Osteocyte (in vitro differentiated cells): ENCODE results near the gene DNAH14. TPM values are rescaled to one million over a fixed set of nuclear protein-coding genes. Genes with fewer than 3 reads are reported as not detected.

Source experiments
- DNase-seq: peaks from one replicate; pipeline ENCODE4 v3.0.0; 2021; ENCODE audit warnings: mixed read lengths; ENCODE audit not compliant: unreplicated experiment; ENCODE audit errors: extremely low spot score
- H3K27ac Mint-ChIP-seq: one replicate; pipeline ENCODE4 v1.8.0; 2021; ENCODE audit warnings: mild to moderate bottlenecking, mixed read lengths; ENCODE audit not compliant: unreplicated experiment
- H3K27me3 Mint-ChIP-seq: one replicate; pipeline ENCODE4 v1.8.0; 2021; ENCODE audit warnings: mixed read lengths; ENCODE audit not compliant: unreplicated experiment
- H3K36me3 Mint-ChIP-seq: one replicate; pipeline ENCODE4 v1.8.0; 2021; ENCODE audit warnings: mixed read lengths; ENCODE audit not compliant: unreplicated experiment
- H3K4me1 Mint-ChIP-seq: one replicate; pipeline ENCODE4 v1.8.0; 2021; ENCODE audit warnings: mixed read lengths; ENCODE audit not compliant: unreplicated experiment
- H3K4me3 Mint-ChIP-seq: one replicate; pipeline ENCODE4 v1.8.0; 2021; ENCODE audit warnings: mild to moderate bottlenecking, moderate library complexity, mixed read lengths; ENCODE audit not compliant: unreplicated experiment
- H3K9me3 Mint-ChIP-seq: one replicate; pipeline ENCODE4 v1.8.0; 2021; ENCODE audit warnings: mixed read lengths; ENCODE audit not compliant: unreplicated experiment
- total RNA-seq: library from RNA; stranded (reverse); gene quantifications from 2 replicates; pipeline ENCODE4 v1.2.1, GENCODE V29; 2021
- TF ChIP-seq, protein P1 (sequence below): fragments of 200-600 bp; sonication (generic); IDR thresholded peaks from 2 replicates; pipeline ENCODE4 v1.5.0; 2021; ENCODE audit warnings: antibody characterized with exemption, mild to moderate bottlenecking, moderate library complexity

DNAH14 gene
- total RNA-seq, 1 donor from 2014 or later, result 14.3 TPM

DNA sequence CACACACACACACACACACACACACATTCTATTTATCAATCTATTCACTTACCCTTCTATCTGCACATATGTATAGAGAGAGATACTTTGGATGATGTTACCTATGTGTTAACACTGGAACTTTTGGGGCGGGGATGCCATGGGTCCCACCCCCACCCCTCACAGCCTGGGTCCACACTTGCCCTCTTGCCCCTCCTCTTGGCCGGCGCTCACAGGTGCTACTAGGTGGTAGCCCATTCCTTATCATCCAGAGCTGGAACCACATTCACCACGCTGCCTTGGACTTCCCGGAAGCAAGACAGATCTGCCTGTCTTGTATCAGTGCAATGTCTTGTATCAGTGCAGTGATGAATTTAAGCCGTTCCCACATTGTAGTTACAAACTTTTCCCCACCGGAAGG lies 413.2 kb downstream of the DNAH14 start:
- Mint-ChIP-seq H3K27me3 (peaks cover 19% of the 10 kb centered on the region), H3K27ac (no peak overlapping the region), H3K4me1 (no peaks in the 10 kb centered on the region), H3K36me3 (no peaks in the 10 kb centered on the region), H3K4me3 (no peak overlapping the region), H3K9me3 (no peaks in the 10 kb centered on the region)
- DNase-seq, result no peak
- TF ChIP-seq, protein P1, sequence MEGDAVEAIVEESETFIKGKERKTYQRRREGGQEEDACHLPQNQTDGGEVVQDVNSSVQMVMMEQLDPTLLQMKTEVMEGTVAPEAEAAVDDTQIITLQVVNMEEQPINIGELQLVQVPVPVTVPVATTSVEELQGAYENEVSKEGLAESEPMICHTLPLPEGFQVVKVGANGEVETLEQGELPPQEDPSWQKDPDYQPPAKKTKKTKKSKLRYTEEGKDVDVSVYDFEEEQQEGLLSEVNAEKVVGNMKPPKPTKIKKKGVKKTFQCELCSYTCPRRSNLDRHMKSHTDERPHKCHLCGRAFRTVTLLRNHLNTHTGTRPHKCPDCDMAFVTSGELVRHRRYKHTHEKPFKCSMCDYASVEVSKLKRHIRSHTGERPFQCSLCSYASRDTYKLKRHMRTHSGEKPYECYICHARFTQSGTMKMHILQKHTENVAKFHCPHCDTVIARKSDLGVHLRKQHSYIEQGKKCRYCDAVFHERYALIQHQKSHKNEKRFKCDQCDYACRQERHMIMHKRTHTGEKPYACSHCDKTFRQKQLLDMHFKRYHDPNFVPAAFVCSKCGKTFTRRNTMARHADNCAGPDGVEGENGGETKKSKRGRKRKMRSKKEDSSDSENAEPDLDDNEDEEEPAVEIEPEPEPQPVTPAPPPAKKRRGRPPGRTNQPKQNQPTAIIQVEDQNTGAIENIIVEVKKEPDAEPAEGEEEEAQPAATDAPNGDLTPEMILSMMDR, result no peak

- Mint-ChIP-seq H3K4me3 (no peak overlapping the region), H3K27me3 (peaks cover 23% of the 10 kb centered on the region), H3K27ac (no peak overlapping the region), H3K4me1 (no peaks in the 10 kb centered on the region), H3K36me3 (no peaks in the 10 kb centered on the region), H3K9me3 (peaks cover 7% of the 10 kb centered on the region)
- TF ChIP-seq, protein P1, result peak; percentile 21
- DNase-seq, result no peak
Observed at GRCh38 chr1:225343618-225344017, 414.1 kb downstream of the DNAH14 start.

- no peaks in the 10 kb centered on the region for H3K36me3 Mint-ChIP-seq
- H3K27ac Mint-ChIP-seq, result no peak overlapping the region
- TF ChIP-seq, protein P1, result no peak
- no peaks in the 10 kb centered on the region for H3K4me1 Mint-ChIP-seq
- no peak overlapping the region for H3K4me3 Mint-ChIP-seq
- H3K9me3 Mint-ChIP-seq, result peaks cover 7% of the 10 kb centered on the region
- H3K27me3 Mint-ChIP-seq, result peaks cover 36% of the 10 kb centered on the region
- no peak for DNase-seq
Observed at GRCh38 chr1:225347123-225347683, 417.7 kb downstream of the DNAH14 start.

DNA sequence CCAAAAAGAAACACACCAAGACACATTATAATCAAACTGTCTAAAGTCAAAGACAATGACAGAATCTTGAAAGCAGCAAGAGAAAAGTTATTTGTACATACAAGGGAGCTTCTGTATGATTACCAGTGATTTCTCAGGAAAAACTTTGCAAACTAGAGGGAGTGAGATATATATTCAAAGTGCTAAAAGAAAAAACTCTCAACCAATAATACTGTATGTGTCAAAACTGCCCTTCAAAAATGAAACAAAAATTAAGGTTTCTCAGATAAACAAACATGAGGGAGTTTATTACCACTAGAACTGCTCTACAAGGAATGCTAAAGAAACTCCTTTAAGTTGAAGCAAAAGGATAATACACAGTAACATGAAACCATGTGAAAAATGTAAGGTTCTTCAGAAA lies 418.9 kb downstream of the DNAH14 start:
- H3K36me3 Mint-ChIP-seq, result no peaks in the 10 kb centered on the region
- no peak overlapping the region for H3K4me3 Mint-ChIP-seq
- no peak for DNase-seq
- peaks cover 7% of the 10 kb centered on the region for H3K9me3 Mint-ChIP-seq
- H3K4me1 Mint-ChIP-seq, result no peaks in the 10 kb centered on the region
- no peak overlapping the region for H3K27ac Mint-ChIP-seq
- TF ChIP-seq, protein P1, result no peak
- H3K27me3 Mint-ChIP-seq, result peaks cover 39% of the 10 kb centered on the region

- H3K4me3 Mint-ChIP-seq, result no peak overlapping the region
- TF ChIP-seq, protein P1, result no peak
- no peak overlapping the region for H3K27ac Mint-ChIP-seq
- H3K9me3 Mint-ChIP-seq, result peaks cover 7% of the 10 kb centered on the region
- H3K27me3 Mint-ChIP-seq, result peaks cover 42% of the 10 kb centered on the region
- no peaks in the 10 kb centered on the region for H3K36me3 Mint-ChIP-seq
- H3K4me1 Mint-ChIP-seq, result no peaks in the 10 kb centered on the region
- no peak for DNase-seq
Observed at GRCh38 chr1:225349826-225350225, 420.4 kb downstream of the DNAH14 start.
